Sigmoid colon (tissue), 7 donors: ENCODE measurements around the gene CDK14. TPM values are rescaled to one million over a fixed set of nuclear protein-coding genes. Genes with fewer than 3 reads are reported as not detected.

ENCODE experiments used
- DNase-seq: peaks from one replicate; pipeline ENCODE4 v3.0.0-alpha.2; 2019
- H3K27ac ChIP-seq, 4 donors: fragments of 200-600 bp; sonication (generic); one replicate each; pipeline ENCODE4 v1.5.1; 2016 to 2019; ENCODE audit warnings: mild to moderate bottlenecking in 1 of 4
- H3K27me3 ChIP-seq, 3 donors: fragments of 200-600 bp; sonication (generic); one replicate each; pipeline ENCODE4 v1.5.1; 2019; ENCODE audit warnings: mild to moderate bottlenecking in 1 of 3
- H3K36me3 ChIP-seq, 4 donors: fragments of 200-600 bp; sonication (generic); one replicate each; pipeline ENCODE4 v1.5.1; 2016 to 2019
- H3K4me1 ChIP-seq, 4 donors: fragments of 200-600 bp; sonication (generic); one replicate each; pipeline ENCODE4 v1.5.1; 2017 to 2019
- H3K4me3 ChIP-seq, 4 donors: fragments of 200-600 bp; sonication (generic); one replicate each; pipeline ENCODE4 v1.5.1; 2017 to 2019; ENCODE audit warnings: mild to moderate bottlenecking in 2 of 4, moderate library complexity in 1 of 4
- H3K9me3 ChIP-seq, 4 donors: fragments of 200-600 bp in 3 of 4; sonication (generic) in 3 of 4; one replicate each; pipeline versions ENCODE4 v1.5.1 to v1.6.1; 2013 to 2019
- EP300 ChIP-seq, 4 donors: sonication (generic); formaldehyde crosslinking; IDR thresholded peaks; one replicate each; pipeline ENCODE4 v1.6.1; 2017; ENCODE audit warnings: antibody characterized with exemption in 4 of 4
- POLR2A ChIP-seq, 2 donors: fragments of 450-650 bp; IDR thresholded peaks; one replicate each; pipeline ENCODE4 v1.6.1; 2016; ENCODE audit warnings: antibody characterized with exemption in 2 of 2, mild to moderate bottlenecking in 2 of 2, moderate library complexity in 2 of 2
- POLR2AphosphoS5 ChIP-seq, 4 donors: sonication (generic); formaldehyde crosslinking; IDR thresholded peaks; one replicate each; pipeline ENCODE4 v1.6.1; 2017; ENCODE audit warnings: antibody characterized with exemption in 4 of 4
- WGBS, 2 donors: extraction: QIAGEN DNeasy Blood & Tissue Kit; methylation state at CpG; one replicate each; pipeline ENCODE4 v1.1.7; 2013; 5-methylcytosine and 5-hydroxymethylcytosine counted together
- intact Hi-C: fragments of 100-400 bp; cut with DNase I; formaldehyde crosslinking; loops from one replicate; pipeline ENCODE4 v1.15.1; 2023
- polyA plus RNA-seq, 3 donors: library from polyadenylated mRNA; stranded (reverse); fragments of 200-250 nt; gene quantifications; one replicate each; pipeline ENCODE4 v1.2.3, GENCODE V29; 2013
- total RNA-seq, 4 donors: library from RNA; depleted of rRNA; stranded (reverse); fragments of >200 nt; gene quantifications; one replicate each; pipeline ENCODE4 v1.1.0, GENCODE V29; 2016
- TF ChIP-seq, protein P1 (sequence below), 4 experiments: fragments of 450-650 bp in 3 of 4; fragments of 200-600 bp in 1 of 4; IDR thresholded peaks; one replicate each; pipeline ENCODE4 v1.5.1; 2016 to 2019; ENCODE audit warnings: antibody characterized with exemption in 4 of 4, mild to moderate bottlenecking in 3 of 4, moderate library complexity in 2 of 4
- donor health status: healthy with polysubstance abuse.
- donor health status: Bipolar disorder and iron deficiency.
- donor health status: healthy.

Gene CDK14
- total and polyA plus RNA-seq, 7 donors: 0.92 to 19.3 (median 11.1) TPM

DNA sequence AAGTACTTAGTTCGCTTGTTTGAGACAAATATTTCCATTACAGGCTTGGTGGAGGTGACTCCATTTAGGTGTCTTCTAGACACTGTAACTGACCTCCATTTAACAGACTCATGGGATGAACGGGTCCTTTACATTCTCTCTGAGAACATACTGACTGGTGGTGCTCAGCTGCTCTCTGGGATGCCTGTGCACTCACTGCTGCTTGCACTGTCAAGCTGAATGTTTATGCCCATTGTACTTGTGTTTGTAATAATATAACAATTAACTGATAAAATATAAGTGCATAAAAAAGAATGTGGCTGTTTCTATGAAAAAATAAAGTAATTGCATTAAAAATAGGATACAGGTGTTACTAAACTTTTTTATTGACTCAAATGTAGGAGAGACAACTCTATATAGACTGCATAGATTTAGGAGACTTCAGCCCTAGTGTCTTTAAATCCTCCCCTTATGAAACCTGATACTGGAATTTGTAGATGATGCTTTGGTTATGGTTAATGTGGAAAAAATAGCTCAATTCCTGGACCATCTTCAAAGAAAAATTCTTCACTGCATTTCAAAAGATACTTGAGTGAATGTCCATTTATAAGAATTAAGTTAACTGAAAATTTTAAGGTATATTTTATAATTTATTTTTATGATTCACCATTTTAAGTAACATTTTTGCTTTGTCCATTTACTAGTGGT, 85.4 kb downstream of the CDK14 start:
- no peak for DNase-seq
- H3K4me1 ChIP-seq: peaks cover 0 to 12% (median 8%) of the 10 kb centered on the region in 4 donors
- H3K36me3 ChIP-seq: no peaks in the 10 kb centered on the region
- no peak for TF ChIP-seq POLR2AphosphoS5 (IDR thresholded peaks at IDR 0.05)
- H3K9me3 ChIP-seq: no peaks in the 10 kb centered on the region
- intact Hi-C loops: no loop called here
- no peak overlapping the region for H3K4me3 ChIP-seq
- H3K27me3 ChIP-seq: no peaks in the 10 kb centered on the region
- WGBS, 2 donors: 67 to 71% methylated on average over 2 of the region's 2 CpGs
- H3K27ac ChIP-seq: no peak overlapping the region

DNA sequence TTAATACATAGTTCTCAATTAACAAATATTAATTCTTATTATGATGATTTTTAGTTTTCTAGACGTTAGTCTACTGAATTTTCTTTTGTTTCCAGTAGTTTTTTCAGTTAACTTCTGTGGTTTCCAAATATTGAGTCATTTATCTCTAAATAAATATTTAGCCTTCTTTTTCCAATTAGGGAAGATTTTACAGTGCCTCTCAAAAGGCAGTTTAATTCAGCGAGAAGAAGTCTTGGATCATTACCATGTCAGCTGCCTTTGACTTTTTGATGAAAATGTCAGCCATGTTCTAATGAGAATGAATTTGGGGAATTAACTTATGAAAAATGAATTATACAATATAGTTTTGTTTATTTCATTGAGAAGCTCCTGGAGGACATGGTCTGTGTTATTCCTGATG, 90.0 kb downstream of the CDK14 start:
- intact Hi-C loops: no loop called here
- DNase-seq: no peak
- Histone ChIP-seq H3K4me1 (peaks cover 0 to 10% (median 3%) of the 10 kb centered on the region in 4 donors), H3K9me3 (no peaks in the 10 kb centered on the region), H3K27ac (no peak overlapping the region), H3K27me3 (no peaks in the 10 kb centered on the region), H3K4me3 (no peak overlapping the region), H3K36me3 (no peaks in the 10 kb centered on the region)
- WGBS, 2 donors: 77 to 81% methylated on average over 2 of the region's 2 CpGs
- TF ChIP-seq POLR2A (IDR thresholded peaks at IDR 0.05) (no peak), EP300 (IDR thresholded peaks at IDR 0.05) (no peak), POLR2AphosphoS5 (IDR thresholded peaks at IDR 0.05) (no peak)
- TF ChIP-seq, protein P1, sequence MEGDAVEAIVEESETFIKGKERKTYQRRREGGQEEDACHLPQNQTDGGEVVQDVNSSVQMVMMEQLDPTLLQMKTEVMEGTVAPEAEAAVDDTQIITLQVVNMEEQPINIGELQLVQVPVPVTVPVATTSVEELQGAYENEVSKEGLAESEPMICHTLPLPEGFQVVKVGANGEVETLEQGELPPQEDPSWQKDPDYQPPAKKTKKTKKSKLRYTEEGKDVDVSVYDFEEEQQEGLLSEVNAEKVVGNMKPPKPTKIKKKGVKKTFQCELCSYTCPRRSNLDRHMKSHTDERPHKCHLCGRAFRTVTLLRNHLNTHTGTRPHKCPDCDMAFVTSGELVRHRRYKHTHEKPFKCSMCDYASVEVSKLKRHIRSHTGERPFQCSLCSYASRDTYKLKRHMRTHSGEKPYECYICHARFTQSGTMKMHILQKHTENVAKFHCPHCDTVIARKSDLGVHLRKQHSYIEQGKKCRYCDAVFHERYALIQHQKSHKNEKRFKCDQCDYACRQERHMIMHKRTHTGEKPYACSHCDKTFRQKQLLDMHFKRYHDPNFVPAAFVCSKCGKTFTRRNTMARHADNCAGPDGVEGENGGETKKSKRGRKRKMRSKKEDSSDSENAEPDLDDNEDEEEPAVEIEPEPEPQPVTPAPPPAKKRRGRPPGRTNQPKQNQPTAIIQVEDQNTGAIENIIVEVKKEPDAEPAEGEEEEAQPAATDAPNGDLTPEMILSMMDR (IDR thresholded peaks at IDR 0.05): no peak

DNA sequence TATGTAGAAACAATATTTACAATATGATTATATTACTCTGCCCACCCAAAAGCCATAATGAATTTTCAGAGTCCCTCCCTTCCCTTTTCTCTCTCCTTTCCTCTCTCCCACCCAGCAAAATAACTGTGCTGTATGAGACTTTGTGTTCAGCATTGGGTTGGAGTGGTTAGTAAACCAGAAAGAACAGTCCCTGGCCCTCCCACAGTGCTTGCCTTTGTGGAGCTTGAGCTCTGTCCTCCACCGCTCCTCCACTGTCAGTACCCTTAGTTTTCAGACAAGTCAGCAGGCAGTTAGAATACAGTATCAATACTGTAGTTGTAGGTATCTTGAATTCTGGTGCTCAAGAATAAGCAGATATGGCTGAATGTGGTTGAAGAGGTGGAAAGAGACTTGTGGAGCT, 92.7 kb downstream of the CDK14 start:
- TF ChIP-seq, protein P1 (IDR thresholded peaks at IDR 0.05): no peak
- TF ChIP-seq POLR2AphosphoS5 (IDR thresholded peaks at IDR 0.05): no peak
- TF ChIP-seq POLR2A (IDR thresholded peaks at IDR 0.05): no peak
- TF ChIP-seq EP300 (IDR thresholded peaks at IDR 0.05): no peak
- intact Hi-C loops: no loop called here
- no peak overlapping the region for H3K27ac ChIP-seq
- no peaks in the 10 kb centered on the region for H3K9me3 ChIP-seq
- H3K4me3 ChIP-seq: no peak overlapping the region
- no peak for DNase-seq
- H3K4me1 ChIP-seq: peaks cover 0 to 5% (median 0%) of the 10 kb centered on the region in 4 donors
- WGBS, 2 donors: 88 to 96% methylated on average over 1 of the region's 1 CpG
- H3K36me3 ChIP-seq: no peaks in the 10 kb centered on the region
- H3K27me3 ChIP-seq: no peaks in the 10 kb centered on the region

GRCh38 chr7:90689260-90689659, 93.1 kb downstream of the CDK14 start:
- no peak for DNase-seq
- Histone ChIP-seq H3K9me3 (no peaks in the 10 kb centered on the region), H3K4me3 (no peak overlapping the region), H3K36me3 (no peaks in the 10 kb centered on the region), H3K4me1 (peaks cover 0 to 5% (median 0%) of the 10 kb centered on the region in 4 donors), H3K27ac (no peak overlapping the region), H3K27me3 (no peaks in the 10 kb centered on the region)
- intact Hi-C loops: no loop called here
- 88 to 96% methylated on average over 1 of the region's 1 CpG for WGBS, 2 donors
- no peak for TF ChIP-seq POLR2A (IDR thresholded peaks at IDR 0.05)
- no peak for TF ChIP-seq EP300 (IDR thresholded peaks at IDR 0.05)
- TF ChIP-seq, protein P1 (IDR thresholded peaks at IDR 0.05): no peak
- no peak for TF ChIP-seq POLR2AphosphoS5 (IDR thresholded peaks at IDR 0.05)

DNA sequence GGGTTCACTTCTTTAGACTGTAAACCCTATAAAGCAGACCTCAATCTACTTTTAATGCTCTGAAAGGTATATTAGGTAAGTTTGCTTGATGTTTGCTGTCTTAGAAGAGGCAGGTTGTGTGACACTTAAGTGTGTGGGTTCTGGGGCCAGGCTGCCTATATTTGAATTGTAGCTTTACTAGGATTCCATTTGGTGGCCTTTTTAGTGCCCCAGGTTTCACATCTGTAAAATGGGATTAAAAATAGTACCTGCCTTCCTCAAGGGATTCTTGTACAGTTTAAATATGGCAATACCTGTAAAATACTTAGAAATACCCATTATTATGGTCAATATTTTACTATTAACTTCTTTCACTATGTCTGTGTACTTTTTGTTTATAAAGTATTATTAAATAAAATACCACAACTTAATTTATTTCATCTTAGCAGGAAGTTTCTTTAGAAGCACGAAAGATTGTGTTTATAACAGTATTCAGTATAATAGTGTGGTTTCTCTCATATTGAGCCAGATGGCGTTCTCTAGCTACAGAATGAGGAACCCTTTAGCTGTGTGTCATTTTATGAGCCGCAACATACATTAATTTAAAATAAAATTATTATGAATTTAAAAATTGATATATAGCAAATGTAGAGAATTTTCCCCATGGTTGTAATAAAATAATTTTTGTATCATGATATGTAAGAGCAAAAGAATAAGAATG, 94.2 kb downstream of the CDK14 start:
- Histone ChIP-seq H3K27ac (no peak overlapping the region), H3K36me3 (no peaks in the 10 kb centered on the region), H3K27me3 (no peaks in the 10 kb centered on the region), H3K9me3 (no peaks in the 10 kb centered on the region), H3K4me3 (no peak overlapping the region), H3K4me1 (peaks cover 0 to 5% (median 0%) of the 10 kb centered on the region in 4 donors)
- no peak for DNase-seq
- WGBS, 2 donors: 73 to 88% methylated on average over 3 of the region's 3 CpGs
- intact Hi-C loops: no loop called here
- TF ChIP-seq POLR2A (IDR thresholded peaks at IDR 0.05) (no peak), EP300 (IDR thresholded peaks at IDR 0.05) (no peak), POLR2AphosphoS5 (IDR thresholded peaks at IDR 0.05) (no peak)
- TF ChIP-seq, protein P1 (IDR thresholded peaks at IDR 0.05): no peak
